Breast epithelium (tissue), 4 donors: Measurements from ENCODE around the gene TRIO. TPM values are rescaled to one million over a fixed set of nuclear protein-coding genes. Genes with fewer than 3 reads are reported as not detected.

Experiments used
- DNase-seq, 2 donors: peaks; one replicate each; pipeline ENCODE4 v3.0.0-alpha.2; 2019; ENCODE audit warnings: low spot score in 2 of 2
- H3K27ac ChIP-seq, 2 donors: fragments of 200-600 bp; sonication (generic) in 1 of 2; one replicate each; pipeline ENCODE4 v1.5.1; 2016 to 2019; ENCODE audit warnings: mild to moderate bottlenecking in 1 of 2
- H3K27me3 ChIP-seq, 2 donors: fragments of 200-600 bp; sonication (generic) in 1 of 2; one replicate each; pipeline versions ENCODE4 v1.5.1 to v1.6.0; 2017 to 2019; ENCODE audit warnings: control low read depth in 1 of 2, mild to moderate bottlenecking in 1 of 2
- H3K36me3 ChIP-seq: fragments of 200-600 bp; one replicate; pipeline ENCODE4 v1.5.1; 2019
- H3K4me1 ChIP-seq, 2 donors: fragments of 200-600 bp; sonication (generic); one replicate each; pipeline ENCODE4 v1.5.1; 2016 to 2019; ENCODE audit warnings: control low read depth in 1 of 2
- H3K4me3 ChIP-seq, 3 donors: fragments of 200-600 bp; sonication (generic); 1 replicate in 2 of 3; 2 replicates in 1 of 3; pipeline ENCODE4 v1.5.1; 2016 to 2019; ENCODE audit warnings: mild to moderate bottlenecking in 3 of 3, moderate library complexity in 2 of 3
- H3K9me3 ChIP-seq, 2 donors: fragments of 200-600 bp; sonication (generic) in 1 of 2; one replicate each; pipeline ENCODE4 v1.5.1; 2016 to 2019; ENCODE audit warnings: control low read depth in 1 of 2
- POLR2A ChIP-seq: fragments of 450-650 bp; IDR thresholded peaks from one replicate; pipeline ENCODE4 v1.6.1; 2016; ENCODE audit warnings: antibody characterized with exemption, mild to moderate bottlenecking, moderate library complexity
- POLR2AphosphoS5 ChIP-seq, 3 donors: sonication (generic); formaldehyde crosslinking; IDR thresholded peaks; one replicate each; pipeline ENCODE4 v1.6.1; 2017; ENCODE audit warnings: antibody characterized with exemption in 3 of 3
- intact Hi-C: fragments of 100-400 bp; cut with DNase I; formaldehyde crosslinking; loops from one replicate; pipeline ENCODE4 v1.15.1; 2023; ENCODE audit warnings: low total_unique reads
- total RNA-seq, 3 donors: library from RNA; depleted of rRNA; stranded (reverse); fragments of >200 nt; gene quantifications; one replicate each; pipeline ENCODE4 v1.1.0, GENCODE V29; 2016
- TF ChIP-seq, protein P1 (sequence below), 3 donors: fragments of 450-650 bp; IDR thresholded peaks; one replicate each; pipeline ENCODE4 v1.5.1; 2016 to 2017; ENCODE audit warnings: antibody characterized with exemption in 3 of 3, mild to moderate bottlenecking in 3 of 3, moderate library complexity in 3 of 3

Gene TRIO
- total RNA-seq, 3 donors from 2014 or later, result 191 to 209 (median 193) TPM

DNA sequence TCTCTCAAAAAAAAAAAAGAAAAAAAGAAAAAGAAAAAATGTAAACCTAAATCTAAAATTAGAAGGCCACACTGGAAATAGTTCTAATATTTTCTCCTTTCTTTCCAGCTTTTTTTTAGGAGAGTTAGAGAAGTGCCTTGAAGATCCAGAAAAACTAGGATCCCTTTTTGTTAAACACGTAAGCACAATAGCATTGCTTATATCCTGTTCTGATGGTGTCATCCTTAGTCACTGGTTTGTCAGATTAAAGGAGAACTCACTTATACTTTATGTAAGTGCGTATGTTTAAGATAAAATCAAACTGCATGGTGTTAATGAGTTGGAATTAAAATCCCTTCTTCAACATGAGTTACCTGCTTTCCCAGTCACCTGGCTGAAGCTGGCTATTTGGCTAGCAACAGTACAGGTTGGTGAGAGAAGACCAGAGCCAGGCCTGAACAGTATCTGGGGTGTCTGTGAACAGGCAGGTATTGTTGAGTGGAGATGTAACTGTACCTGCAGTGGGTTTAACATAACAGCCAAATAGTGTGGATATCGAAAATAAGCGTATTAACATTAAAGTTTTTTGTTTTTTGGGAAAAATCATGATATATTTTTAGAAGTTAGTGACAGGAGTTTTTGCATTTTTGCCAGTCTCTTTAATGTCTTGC, 333.8 kb downstream of the TRIO start:
- H3K4me3 ChIP-seq, result no peak overlapping the region
- H3K27ac ChIP-seq, result no peak overlapping the region
- H3K4me1 ChIP-seq, result no peaks in the 10 kb centered on the region
- peaks cover 5% of the 10 kb centered on the region for H3K36me3 ChIP-seq
- intact Hi-C loops, result no loop called here
- no peaks in the 10 kb centered on the region for H3K9me3 ChIP-seq
- TF ChIP-seq POLR2A (no peak), POLR2AphosphoS5 (IDR thresholded peaks at IDR 0.05) (no peak)
- TF ChIP-seq, protein P1, sequence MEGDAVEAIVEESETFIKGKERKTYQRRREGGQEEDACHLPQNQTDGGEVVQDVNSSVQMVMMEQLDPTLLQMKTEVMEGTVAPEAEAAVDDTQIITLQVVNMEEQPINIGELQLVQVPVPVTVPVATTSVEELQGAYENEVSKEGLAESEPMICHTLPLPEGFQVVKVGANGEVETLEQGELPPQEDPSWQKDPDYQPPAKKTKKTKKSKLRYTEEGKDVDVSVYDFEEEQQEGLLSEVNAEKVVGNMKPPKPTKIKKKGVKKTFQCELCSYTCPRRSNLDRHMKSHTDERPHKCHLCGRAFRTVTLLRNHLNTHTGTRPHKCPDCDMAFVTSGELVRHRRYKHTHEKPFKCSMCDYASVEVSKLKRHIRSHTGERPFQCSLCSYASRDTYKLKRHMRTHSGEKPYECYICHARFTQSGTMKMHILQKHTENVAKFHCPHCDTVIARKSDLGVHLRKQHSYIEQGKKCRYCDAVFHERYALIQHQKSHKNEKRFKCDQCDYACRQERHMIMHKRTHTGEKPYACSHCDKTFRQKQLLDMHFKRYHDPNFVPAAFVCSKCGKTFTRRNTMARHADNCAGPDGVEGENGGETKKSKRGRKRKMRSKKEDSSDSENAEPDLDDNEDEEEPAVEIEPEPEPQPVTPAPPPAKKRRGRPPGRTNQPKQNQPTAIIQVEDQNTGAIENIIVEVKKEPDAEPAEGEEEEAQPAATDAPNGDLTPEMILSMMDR (IDR thresholded peaks at IDR 0.05), result no peak
- H3K27me3 ChIP-seq, result no peaks in the 10 kb centered on the region
- DNase-seq, result no peak

DNA sequence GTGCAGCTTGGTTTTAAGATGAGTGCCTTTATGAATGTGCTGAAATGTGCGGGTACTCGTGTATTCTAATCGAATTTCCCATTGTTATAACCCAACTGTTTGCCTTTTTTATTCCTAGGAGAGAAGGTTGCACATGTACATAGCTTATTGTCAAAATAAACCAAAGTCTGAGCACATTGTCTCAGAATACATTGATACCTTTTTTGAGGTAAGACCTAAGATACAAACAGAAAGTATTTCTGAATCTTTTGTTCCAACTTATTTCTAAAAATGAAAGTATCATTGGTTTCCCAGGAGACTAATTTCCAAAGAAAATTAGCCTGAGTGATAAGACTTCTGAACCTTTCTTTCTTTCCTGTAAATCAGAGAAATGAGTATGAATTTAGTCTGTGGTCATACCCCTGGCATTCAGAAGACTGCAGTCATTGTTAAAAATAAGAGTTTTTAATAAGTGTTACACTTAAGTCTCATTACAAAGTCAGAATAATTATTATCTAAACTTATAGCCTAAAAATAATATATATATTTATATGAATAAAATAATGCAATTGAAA, 336.1 kb downstream of the TRIO start:
- no peak for DNase-seq
- H3K36me3 ChIP-seq, result peaks cover 10% of the 10 kb centered on the region
- no peaks in the 10 kb centered on the region for H3K9me3 ChIP-seq
- no peaks in the 10 kb centered on the region for H3K4me1 ChIP-seq
- intact Hi-C loops, result no loop called here
- H3K27me3 ChIP-seq, result no peaks in the 10 kb centered on the region
- TF ChIP-seq POLR2AphosphoS5 (IDR thresholded peaks at IDR 0.05) (no peak), POLR2A (no peak)
- TF ChIP-seq, protein P1 (IDR thresholded peaks at IDR 0.05), result no peak
- no peak overlapping the region for H3K27ac ChIP-seq
- H3K4me3 ChIP-seq, result no peak overlapping the region

- intact Hi-C loops, result no loop called here
Observed at GRCh38 chr5:14481349-14481748, 338.2 kb downstream of the TRIO start.

GRCh38 chr5:14482085-14482484, 338.9 kb downstream of the TRIO start:
- Histone ChIP-seq H3K27me3 (no peaks in the 10 kb centered on the region), H3K27ac (no peak overlapping the region), H3K4me3 (no peak overlapping the region), H3K9me3 (no peaks in the 10 kb centered on the region), H3K4me1 (no peaks in the 10 kb centered on the region), H3K36me3 (peaks cover 8% of the 10 kb centered on the region)
- TF ChIP-seq, protein P1 (IDR thresholded peaks at IDR 0.05), result no peak
- no peak for TF ChIP-seq POLR2AphosphoS5 (IDR thresholded peaks at IDR 0.05)
- TF ChIP-seq POLR2A, result no peak
- DNase-seq, result no peak
- intact Hi-C loops, result no loop called here

More at GRCh38 chr5:14481349-14481748, 338.2 kb downstream of the TRIO start:
- no peaks in the 10 kb centered on the region for H3K9me3 ChIP-seq
- TF ChIP-seq, protein P1 (IDR thresholded peaks at IDR 0.05), result no peak
- TF ChIP-seq POLR2AphosphoS5 (IDR thresholded peaks at IDR 0.05) (no peak), POLR2A (no peak)
- no peaks in the 10 kb centered on the region for H3K27me3 ChIP-seq
- H3K4me1 ChIP-seq, result no peaks in the 10 kb centered on the region
- H3K4me3 ChIP-seq, result no peak overlapping the region
- no peak for DNase-seq
- H3K36me3 ChIP-seq, result peaks cover 10% of the 10 kb centered on the region
- H3K27ac ChIP-seq, result no peak overlapping the region

- intact Hi-C loops, result no loop called here
Observed at GRCh38 chr5:14483504-14484157, 340.5 kb downstream of the TRIO start.

More at GRCh38 chr5:14483504-14484157, 340.5 kb downstream of the TRIO start:
- no peaks in the 10 kb centered on the region for H3K4me1 ChIP-seq
- TF ChIP-seq POLR2AphosphoS5 (IDR thresholded peaks at IDR 0.05), result no peak
- TF ChIP-seq, protein P1 (IDR thresholded peaks at IDR 0.05), result no peak
- TF ChIP-seq POLR2A, result no peak
- no peak overlapping the region for H3K4me3 ChIP-seq
- DNase-seq, result no peak
- H3K27me3 ChIP-seq, result no peaks in the 10 kb centered on the region
- H3K27ac ChIP-seq, result no peak overlapping the region
- H3K36me3 ChIP-seq, result peaks cover 11% of the 10 kb centered on the region
- no peaks in the 10 kb centered on the region for H3K9me3 ChIP-seq
